SK-N-SH treated with all-trans-retinoic acid at 6 μM for 48 hours (cell line): ENCODE results near the gene MID1.

Source experiments
- OSR1 ChIP-seq: fragments of 250-450 bp; sonication (Bioruptor Pico); IDR thresholded peaks from 2 replicates; pipeline ENCODE4 v1.8.0; 2022; ENCODE audit warnings: moderate library complexity, mild to moderate bottlenecking, inconsistent platforms
- PPARA ChIP-seq: fragments of 250-450 bp; sonication (Bioruptor Pico); IDR thresholded peaks from 2 replicates; pipeline ENCODE4 v1.5.0; 2020; ENCODE audit warnings: mild to moderate bottlenecking, borderline replicate concordance
- SNAI2 ChIP-seq: fragments of 250-450 bp; sonication (Bioruptor Pico); IDR thresholded peaks from 2 replicates; pipeline ENCODE4 v1.5.0; 2020; ENCODE audit warnings: mild to moderate bottlenecking, moderate library complexity
- ZFP3 ChIP-seq: fragments of 250-450 bp; sonication (Bioruptor Pico); IDR thresholded peaks from 2 replicates; pipeline ENCODE4 v1.5.0; 2020; ENCODE audit warnings: mild to moderate bottlenecking, moderate library complexity
- ZFP30 ChIP-seq: fragments of 450-650 bp; formaldehyde crosslinking; IDR thresholded peaks from 2 replicates; pipeline ENCODE4 v1.5.0; 2022; ENCODE audit warnings: mild to moderate bottlenecking, moderate library complexity
- ZNF8 ChIP-seq: fragments of 450-650 bp; formaldehyde crosslinking; IDR thresholded peaks from 2 replicates; pipeline ENCODE4 v1.5.0; 2020; ENCODE audit warnings: mild to moderate bottlenecking, moderate library complexity
- TF ChIP-seq, protein P1 (sequence below): fragments of 250-450 bp; sonication (Bioruptor Pico); IDR thresholded peaks from 2 replicates; pipeline ENCODE4 v1.5.1; 2021; ENCODE audit warnings: mild to moderate bottlenecking, moderate library complexity
- TF ChIP-seq, protein P2 (sequence below): fragments of 250-450 bp; sonication (Bioruptor Pico); IDR thresholded peaks from 2 replicates; pipeline ENCODE4 v1.5.1; 2020; ENCODE audit warnings: low read depth, mild to moderate bottlenecking, moderate library complexity
- TF ChIP-seq, protein P3 (sequence below): fragments of 250-450 bp; sonication (Bioruptor Pico); IDR thresholded peaks from 2 replicates; pipeline ENCODE4 v1.8.0; 2020; ENCODE audit warnings: mild to moderate bottlenecking, moderate library complexity, borderline replicate concordance
- TF ChIP-seq, protein P4 (sequence below): fragments of 250-450 bp; sonication (Bioruptor Pico); IDR thresholded peaks from 2 replicates; pipeline ENCODE4 v1.5.0; 2020; ENCODE audit warnings: mild to moderate bottlenecking, moderate library complexity

DNA sequence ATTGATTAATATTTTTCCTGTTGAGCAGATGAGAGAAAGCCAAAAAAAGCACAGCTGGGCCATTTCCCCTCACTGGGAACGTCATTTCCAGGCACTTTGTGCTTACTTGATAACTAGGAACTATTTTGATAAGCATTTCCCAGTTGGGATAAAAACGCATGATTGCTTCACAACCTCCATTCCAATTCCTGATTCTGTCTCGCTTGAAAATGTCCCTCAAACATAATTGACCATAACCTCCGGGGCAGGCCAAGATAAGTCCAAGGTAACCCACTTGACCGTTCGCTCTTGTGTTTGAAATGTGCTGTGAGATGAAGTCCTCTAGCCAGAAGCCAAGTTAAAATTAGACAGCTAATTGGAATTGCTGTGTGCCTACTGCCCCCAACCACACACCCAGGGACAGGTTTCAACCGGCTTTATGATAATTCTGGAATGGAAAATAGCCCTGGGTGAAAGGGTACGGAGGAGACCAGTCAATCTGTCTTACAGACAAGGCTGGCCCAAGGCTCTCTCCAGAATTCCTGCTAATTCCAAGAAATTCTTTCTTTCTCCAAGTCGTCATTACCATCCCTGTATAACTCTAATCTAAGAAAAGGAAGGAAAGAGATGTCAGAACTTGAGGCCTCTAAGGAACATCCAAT lies 137.1 kb downstream of the MID1 start:
- TF ChIP-seq, protein P1, sequence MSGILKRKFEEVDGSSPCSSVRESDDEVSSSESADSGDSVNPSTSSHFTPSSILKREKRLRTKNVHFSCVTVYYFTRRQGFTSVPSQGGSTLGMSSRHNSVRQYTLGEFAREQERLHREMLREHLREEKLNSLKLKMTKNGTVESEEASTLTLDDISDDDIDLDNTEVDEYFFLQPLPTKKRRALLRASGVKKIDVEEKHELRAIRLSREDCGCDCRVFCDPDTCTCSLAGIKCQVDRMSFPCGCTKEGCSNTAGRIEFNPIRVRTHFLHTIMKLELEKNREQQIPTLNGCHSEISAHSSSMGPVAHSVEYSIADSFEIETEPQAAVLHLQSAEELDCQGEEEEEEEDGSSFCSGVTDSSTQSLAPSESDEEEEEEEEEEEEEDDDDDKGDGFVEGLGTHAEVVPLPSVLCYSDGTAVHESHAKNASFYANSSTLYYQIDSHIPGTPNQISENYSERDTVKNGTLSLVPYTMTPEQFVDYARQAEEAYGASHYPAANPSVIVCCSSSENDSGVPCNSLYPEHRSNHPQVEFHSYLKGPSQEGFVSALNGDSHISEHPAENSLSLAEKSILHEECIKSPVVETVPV (CRISPR knock-in tag), result no peak
- no peak for TF ChIP-seq PPARA (CRISPR knock-in tag)
- no peak for TF ChIP-seq OSR1 (CRISPR knock-in tag)
- TF ChIP-seq, protein P2, sequence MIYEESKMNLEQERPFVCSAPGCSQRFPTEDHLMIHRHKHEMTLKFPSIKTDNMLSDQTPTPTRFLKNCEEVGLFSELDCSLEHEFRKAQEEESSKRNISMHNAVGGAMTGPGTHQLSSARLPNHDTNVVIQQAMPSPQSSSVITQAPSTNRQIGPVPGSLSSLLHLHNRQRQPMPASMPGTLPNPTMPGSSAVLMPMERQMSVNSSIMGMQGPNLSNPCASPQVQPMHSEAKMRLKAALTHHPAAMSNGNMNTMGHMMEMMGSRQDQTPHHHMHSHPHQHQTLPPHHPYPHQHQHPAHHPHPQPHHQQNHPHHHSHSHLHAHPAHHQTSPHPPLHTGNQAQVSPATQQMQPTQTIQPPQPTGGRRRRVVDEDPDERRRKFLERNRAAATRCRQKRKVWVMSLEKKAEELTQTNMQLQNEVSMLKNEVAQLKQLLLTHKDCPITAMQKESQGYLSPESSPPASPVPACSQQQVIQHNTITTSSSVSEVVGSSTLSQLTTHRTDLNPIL (CRISPR knock-in tag), result no peak
- TF ChIP-seq ZFP3 (CRISPR knock-in tag), result no peak
- TF ChIP-seq, protein P3, sequence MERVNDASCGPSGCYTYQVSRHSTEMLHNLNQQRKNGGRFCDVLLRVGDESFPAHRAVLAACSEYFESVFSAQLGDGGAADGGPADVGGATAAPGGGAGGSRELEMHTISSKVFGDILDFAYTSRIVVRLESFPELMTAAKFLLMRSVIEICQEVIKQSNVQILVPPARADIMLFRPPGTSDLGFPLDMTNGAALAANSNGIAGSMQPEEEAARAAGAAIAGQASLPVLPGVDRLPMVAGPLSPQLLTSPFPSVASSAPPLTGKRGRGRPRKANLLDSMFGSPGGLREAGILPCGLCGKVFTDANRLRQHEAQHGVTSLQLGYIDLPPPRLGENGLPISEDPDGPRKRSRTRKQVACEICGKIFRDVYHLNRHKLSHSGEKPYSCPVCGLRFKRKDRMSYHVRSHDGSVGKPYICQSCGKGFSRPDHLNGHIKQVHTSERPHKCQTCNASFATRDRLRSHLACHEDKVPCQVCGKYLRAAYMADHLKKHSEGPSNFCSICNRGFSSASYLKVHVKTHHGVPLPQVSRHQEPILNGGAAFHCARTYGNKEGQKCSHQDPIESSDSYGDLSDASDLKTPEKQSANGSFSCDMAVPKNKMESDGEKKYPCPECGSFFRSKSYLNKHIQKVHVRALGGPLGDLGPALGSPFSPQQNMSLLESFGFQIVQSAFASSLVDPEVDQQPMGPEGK (CRISPR knock-in tag), result no peak
- no peak for TF ChIP-seq ZNF8 (CRISPR knock-in tag)
- TF ChIP-seq, protein P4, sequence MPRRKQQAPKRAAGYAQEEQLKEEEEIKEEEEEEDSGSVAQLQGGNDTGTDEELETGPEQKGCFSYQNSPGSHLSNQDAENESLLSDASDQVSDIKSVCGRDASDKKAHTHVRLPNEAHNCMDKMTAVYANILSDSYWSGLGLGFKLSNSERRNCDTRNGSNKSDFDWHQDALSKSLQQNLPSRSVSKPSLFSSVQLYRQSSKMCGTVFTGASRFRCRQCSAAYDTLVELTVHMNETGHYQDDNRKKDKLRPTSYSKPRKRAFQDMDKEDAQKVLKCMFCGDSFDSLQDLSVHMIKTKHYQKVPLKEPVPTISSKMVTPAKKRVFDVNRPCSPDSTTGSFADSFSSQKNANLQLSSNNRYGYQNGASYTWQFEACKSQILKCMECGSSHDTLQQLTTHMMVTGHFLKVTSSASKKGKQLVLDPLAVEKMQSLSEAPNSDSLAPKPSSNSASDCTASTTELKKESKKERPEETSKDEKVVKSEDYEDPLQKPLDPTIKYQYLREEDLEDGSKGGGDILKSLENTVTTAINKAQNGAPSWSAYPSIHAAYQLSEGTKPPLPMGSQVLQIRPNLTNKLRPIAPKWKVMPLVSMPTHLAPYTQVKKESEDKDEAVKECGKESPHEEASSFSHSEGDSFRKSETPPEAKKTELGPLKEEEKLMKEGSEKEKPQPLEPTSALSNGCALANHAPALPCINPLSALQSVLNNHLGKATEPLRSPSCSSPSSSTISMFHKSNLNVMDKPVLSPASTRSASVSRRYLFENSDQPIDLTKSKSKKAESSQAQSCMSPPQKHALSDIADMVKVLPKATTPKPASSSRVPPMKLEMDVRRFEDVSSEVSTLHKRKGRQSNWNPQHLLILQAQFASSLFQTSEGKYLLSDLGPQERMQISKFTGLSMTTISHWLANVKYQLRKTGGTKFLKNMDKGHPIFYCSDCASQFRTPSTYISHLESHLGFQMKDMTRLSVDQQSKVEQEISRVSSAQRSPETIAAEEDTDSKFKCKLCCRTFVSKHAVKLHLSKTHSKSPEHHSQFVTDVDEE (CRISPR knock-in tag), result no peak
- TF ChIP-seq SNAI2 (CRISPR knock-in tag), result no peak
- TF ChIP-seq ZFP30, result no peak
